IMR-90 (cell line): ENCODE results near the gene ASTN2. TPM values are rescaled to one million over a fixed set of nuclear protein-coding genes. Genes with fewer than 3 reads are reported as not detected.

Source experiments
- ATAC-seq: fragments of 200-7000 bp; cut with Tn5 transposase; 2 replicates; pipeline ENCODE4 v1.9.1; 2020; ENCODE audit warnings: low read depth, mild to moderate bottlenecking, moderate library complexity
- BruUV-seq: library from RNA; stranded (reverse); fragments of 400-500 nt; replicated peaks from 2 replicates; lab custom pipeline; 2021; lab: Mats Ljungman, UMichigan
- CTCF ChIA-PET: fragments of 300-600 bp; formaldehyde crosslinking; extraction: SDS; loops from one replicate; lab custom pipeline; 2021; ENCODE audit warnings: antibody characterized with exemption; lab: Yijun Ruan, JAX
- POLR2A ChIA-PET: fragments of 300-600 bp; sonication (Branson Sonifier 250); formaldehyde crosslinking; loops from one replicate; lab custom pipeline; 2022; ENCODE audit warnings: antibody characterized with exemption; ENCODE audit not compliant: unreplicated experiment; lab: Charles Lee
- DNase-seq: peaks from one replicate; pipeline ENCODE4 v3.0.0; 2013
- H2AFZ ChIP-seq: replicated peaks from 2 replicates; pipeline ENCODE3; 2013; ENCODE audit warnings: low read length, mild to moderate bottlenecking; ENCODE audit not compliant: poor library complexity
- H2AK5ac ChIP-seq: 2 replicates; pipeline ENCODE4 v1.6.1; 2013; ENCODE audit warnings: low read depth, low read length, inconsistent platforms
- H2AK9ac ChIP-seq: replicated peaks from 2 replicates; pipeline ENCODE3; 2013; ENCODE audit warnings: mild to moderate bottlenecking, low read depth, low read length, moderate library complexity; ENCODE audit not compliant: poor library complexity
- H2BK120ac ChIP-seq: 2 replicates; pipeline ENCODE4 v1.6.1; 2013; ENCODE audit warnings: low read depth, low read length, inconsistent platforms
- H2BK15ac ChIP-seq: 3 replicates; pipeline ENCODE4 v1.6.1; 2013; ENCODE audit warnings: low read depth, low read length, inconsistent platforms
- H2BK20ac ChIP-seq: 2 replicates; pipeline ENCODE4 v1.6.1; 2013; ENCODE audit warnings: low read depth, mild to moderate bottlenecking, inconsistent platforms, low read length, moderate library complexity
- H2BK5ac ChIP-seq: 2 replicates; pipeline ENCODE4 v1.6.1; 2013; ENCODE audit warnings: mild to moderate bottlenecking, low read depth, low read length, inconsistent platforms; ENCODE audit not compliant: poor library complexity, severe bottlenecking
- H3K14ac ChIP-seq: replicated peaks from 2 replicates; pipeline ENCODE4 v1.6.1; 2013; ENCODE audit warnings: low read depth, low read length, inconsistent platforms
- H3K18ac ChIP-seq: 2 replicates; pipeline ENCODE4 v1.6.1; 2013; ENCODE audit warnings: low read depth, low read length, control low read depth
- H3K23ac ChIP-seq: 2 replicates; pipeline ENCODE4 v1.6.1; 2013; ENCODE audit warnings: low read depth, low read length, inconsistent platforms
- H3K27ac ChIP-seq: 2 replicates; pipeline ENCODE4 v1.5.1; 2013; ENCODE audit warnings: mild to moderate bottlenecking, control low read depth, low read length; ENCODE audit not compliant: insufficient read depth
- H3K27me3 ChIP-seq: 2 replicates; pipeline ENCODE4 v1.6.1; 2013; ENCODE audit warnings: low read length; ENCODE audit not compliant: control insufficient read depth, insufficient read depth
- H3K36me3 ChIP-seq: 2 replicates; pipeline ENCODE4 v1.6.1; 2013; ENCODE audit warnings: low read length, mixed read lengths; ENCODE audit not compliant: control insufficient read depth, insufficient read depth
- H3K4ac ChIP-seq: 2 replicates; pipeline ENCODE4 v1.6.1; 2013; ENCODE audit warnings: low read depth, low read length, inconsistent platforms
- H3K4me1 ChIP-seq: 2 replicates; pipeline ENCODE4 v1.6.1; 2013; ENCODE audit warnings: low read length, mixed read lengths; ENCODE audit not compliant: control insufficient read depth, insufficient read depth
- H3K4me2 ChIP-seq: 2 replicates; pipeline ENCODE4 v1.6.1; 2013; ENCODE audit warnings: low read depth, mild to moderate bottlenecking, control low read depth, low read length, moderate library complexity
- H3K4me3 ChIP-seq: 2 replicates; pipeline ENCODE4 v1.5.1; 2013; ENCODE audit warnings: low read depth, mild to moderate bottlenecking, control low read depth, low read length, moderate library complexity; ENCODE audit not compliant: insufficient read depth
- H3K56ac ChIP-seq: 2 replicates; pipeline ENCODE4 v1.6.1; 2013; ENCODE audit warnings: low read length, inconsistent platforms; ENCODE audit not compliant: insufficient read depth; ENCODE audit errors: extremely low read depth
- H3K79me1 ChIP-seq, 2 experiments: 2 replicates each; pipeline ENCODE4 v1.6.1; 2013; ENCODE audit warnings: low read length in 2 of 2, inconsistent platforms in 1 of 2, low read depth in 1 of 2
- H3K9ac ChIP-seq: 2 replicates; pipeline ENCODE4 v1.6.1; 2013; ENCODE audit warnings: low read depth, low read length, control low read depth
- H3K9me1 ChIP-seq: 2 replicates; pipeline ENCODE4 v1.6.1; 2013; ENCODE audit warnings: low read length, inconsistent platforms; ENCODE audit not compliant: insufficient read depth
- H3K9me3 ChIP-seq: 2 replicates; pipeline ENCODE4 v1.6.1; 2013; ENCODE audit warnings: low read length; ENCODE audit not compliant: control insufficient read depth, insufficient read depth
- H4K20me1 ChIP-seq: 2 replicates; pipeline ENCODE4 v1.6.1; 2013; ENCODE audit warnings: low read length, inconsistent platforms; ENCODE audit not compliant: insufficient read depth
- H4K5ac ChIP-seq: 2 replicates; pipeline ENCODE4 v1.6.1; 2013; ENCODE audit warnings: mild to moderate bottlenecking, low read depth, low read length, control low read depth
- H4K8ac ChIP-seq, 2 experiments: 2 replicates each; pipeline ENCODE4 v1.6.1; 2013; ENCODE audit warnings: low read depth in 2 of 2, low read length in 2 of 2, control low read depth in 1 of 2, inconsistent platforms in 1 of 2
- H4K91ac ChIP-seq: 2 replicates; pipeline ENCODE4 v1.6.1; 2013; ENCODE audit warnings: low read depth, low read length, inconsistent platforms; ENCODE audit not compliant: insufficient read depth
- ELK1 ChIP-seq: fragments of 150-350 bp; IDR thresholded peaks from 2 replicates; pipeline ENCODE4 v1.6.1; 2016; ENCODE audit warnings: low read depth, mild to moderate bottlenecking, low read length, moderate library complexity, borderline replicate concordance
- MAZ ChIP-seq: IDR thresholded peaks from 2 replicates; pipeline ENCODE4 v1.6.1; 2012; ENCODE audit warnings: low read depth, mild to moderate bottlenecking, low read length, improper control_type of control experiment, moderate library complexity, borderline replicate concordance
- NFE2L2 ChIP-seq: fragments of 150-350 bp; IDR thresholded peaks from 2 replicates; pipeline ENCODE4 v1.6.1; 2016; ENCODE audit warnings: low read depth, mild to moderate bottlenecking, low read length
- RAD21 ChIP-seq: IDR thresholded peaks from 2 replicates; pipeline ENCODE4 v1.6.1; 2012; ENCODE audit warnings: low read length, improper control_type of control experiment
- USF2 ChIP-seq: fragments of 150-350 bp; IDR thresholded peaks from 2 replicates; pipeline ENCODE4 v1.6.1; 2017; ENCODE audit warnings: mild to moderate bottlenecking, antibody characterized with exemption, low read length, low read depth
- WGBS, 2 experiments: methylation state at CpG; one replicate each; pipeline versions ENCODE4 v1.1.5 to v1.1.7; 2013; ENCODE audit warnings: missing lambda C conversion rate in 2 of 2; ENCODE audit not compliant: insufficient read length in 1 of 2; ENCODE audit errors: extremely low coverage in 2 of 2; 5-methylcytosine and 5-hydroxymethylcytosine counted together
- dilution Hi-C: fragments of 300-500 bp; cut with HindIII; formaldehyde crosslinking; loops from one replicate; pipeline ENCODE4 v1.14.3; 2018; ENCODE audit warnings: low sequenced_read_pairs; ENCODE audit not compliant: unreplicated experiment
- in situ Hi-C: fragments of 300-500 bp; cut with MboI; formaldehyde crosslinking; loops from 3 replicates; pipeline ENCODE4 v1.14.3; 2019; ENCODE audit warnings: low sequenced_read_pairs, inconsistent platforms, mixed read lengths
- intact Hi-C: fragments of 100-400 bp; cut with micrococcal nuclease; formaldehyde crosslinking; loops from 2 replicates; pipeline ENCODE4 v1.10.0; 2022
- polyA plus RNA-seq, 3 experiments: library from polyadenylated mRNA; depleted of rRNA; stranded (reverse); fragments of >200 nt; gene quantifications; 2 replicates each; pipeline ENCODE4 v1.2.3, GENCODE V29; 2012; ENCODE audit warnings: low replicate concordance in 1 of 3
- total RNA-seq: library from RNA; depleted of rRNA; stranded (reverse); fragments of >200 nt; gene quantifications from 2 replicates; pipeline ENCODE4 v1.2.3, GENCODE V29; 2012

Gene ASTN2
- total and polyA plus RNA-seq, 2 of the 4 experiments (the other 2 are of a cell fraction): 3.8 to 6.8 TPM

GRCh38 chr9:117232281-117232680 is 182.6 kb downstream of the ASTN2 start:
- Histone ChIP-seq H3K9me3 (peaks cover 5% of the 10 kb centered on the region), H3K9ac (no peak overlapping the region), H3K18ac (no peak overlapping the region), H2BK120ac (no peak overlapping the region), H3K4me1 (no peaks in the 10 kb centered on the region), H2BK15ac (no peak overlapping the region), H3K4me2 (no peak overlapping the region), H3K4ac (no peak overlapping the region), H2AFZ (no peak overlapping the region), H3K27ac (no peak overlapping the region), H3K4me3 (no peak overlapping the region), H4K8ac (no peak overlapping the region), H2AK5ac (no peak overlapping the region), H3K14ac (no peak overlapping the region), H2BK5ac (no peak overlapping the region), H2AK9ac (no peak overlapping the region), H3K9me1 (no peaks in the 10 kb centered on the region), H3K56ac (no peak overlapping the region), H2BK20ac (no peak overlapping the region), H3K36me3 (no peaks in the 10 kb centered on the region), H3K23ac (no peak overlapping the region), H4K91ac (no peak overlapping the region), H3K27me3 (no peaks in the 10 kb centered on the region), H3K79me1 (no peaks in the 10 kb centered on the region), H4K20me1 (no peaks in the 10 kb centered on the region), H4K5ac (no peak overlapping the region)
- DNase-seq: no peak
- dilution Hi-C loops: no loop called here
- in situ Hi-C loops: no loop called here
- BruUV-seq: no TSS peak
- WGBS, 2 experiments: no CpG with 5 or more reads among the region's 1 CpG
- TF ChIP-seq ELK1 (no peak), NFE2L2 (no peak), USF2 (no peak), MAZ (no peak), RAD21 (no peak)
- CTCF ChIA-PET: no interaction called here
- ATAC-seq: no peak
- intact Hi-C loops: no loop called here
- POLR2A ChIA-PET: no interaction called here
